Measurements from ENCODE around the gene TMED8. TPM values are rescaled to one million over a fixed set of nuclear protein-coding genes. Genes with fewer than 3 reads are reported as not detected.

Gene TMED8
- total RNA-seq, 2 donors from 2014 or later, result 20.5 to 27.6 TPM

DNA sequence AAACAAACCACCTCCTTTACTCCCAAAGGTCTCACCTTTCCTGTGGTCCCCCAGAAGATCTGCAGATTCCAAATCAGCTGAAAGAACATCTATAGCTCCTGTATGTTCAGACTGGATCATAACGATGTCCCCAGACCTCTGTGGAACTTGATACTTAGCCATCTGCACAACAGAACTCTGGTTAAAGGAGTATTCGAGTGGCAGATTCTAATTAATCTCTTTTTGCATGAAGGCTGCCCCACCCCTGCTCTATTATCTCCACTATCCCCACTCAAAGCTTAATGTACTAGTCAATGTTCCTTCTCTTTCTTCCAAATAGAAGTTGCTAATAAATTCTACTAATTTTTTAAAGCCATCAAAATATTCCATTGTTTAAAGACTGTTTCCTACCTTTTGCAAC lies 33.2 kb downstream of the TMED8 start:
- WGBS, 2 experiments (ENCODE audit: insufficient coverage in 1 of 2, insufficient read length in 1 of 2), result 92 to 100% methylated on average over 2 of the region's 2 CpGs
- Mint-ChIP-seq H3K36me3 (ENCODE audit: low read depth) (peaks cover 32% of the 10 kb centered on the region), H3K27me3 (ENCODE audit: insufficient read depth) (no peaks in the 10 kb centered on the region), H3K27ac (no peak overlapping the region), H3K4me3 (no peak overlapping the region), H3K4me1 (peaks cover 61% of the 10 kb centered on the region), H3K9me3 (no peaks in the 10 kb centered on the region)
- DNase-seq, result no peak
- TF ChIP-seq, protein P1, sequence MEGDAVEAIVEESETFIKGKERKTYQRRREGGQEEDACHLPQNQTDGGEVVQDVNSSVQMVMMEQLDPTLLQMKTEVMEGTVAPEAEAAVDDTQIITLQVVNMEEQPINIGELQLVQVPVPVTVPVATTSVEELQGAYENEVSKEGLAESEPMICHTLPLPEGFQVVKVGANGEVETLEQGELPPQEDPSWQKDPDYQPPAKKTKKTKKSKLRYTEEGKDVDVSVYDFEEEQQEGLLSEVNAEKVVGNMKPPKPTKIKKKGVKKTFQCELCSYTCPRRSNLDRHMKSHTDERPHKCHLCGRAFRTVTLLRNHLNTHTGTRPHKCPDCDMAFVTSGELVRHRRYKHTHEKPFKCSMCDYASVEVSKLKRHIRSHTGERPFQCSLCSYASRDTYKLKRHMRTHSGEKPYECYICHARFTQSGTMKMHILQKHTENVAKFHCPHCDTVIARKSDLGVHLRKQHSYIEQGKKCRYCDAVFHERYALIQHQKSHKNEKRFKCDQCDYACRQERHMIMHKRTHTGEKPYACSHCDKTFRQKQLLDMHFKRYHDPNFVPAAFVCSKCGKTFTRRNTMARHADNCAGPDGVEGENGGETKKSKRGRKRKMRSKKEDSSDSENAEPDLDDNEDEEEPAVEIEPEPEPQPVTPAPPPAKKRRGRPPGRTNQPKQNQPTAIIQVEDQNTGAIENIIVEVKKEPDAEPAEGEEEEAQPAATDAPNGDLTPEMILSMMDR (conservative IDR thresholded peaks at IDR 0.05), result no peak
- no peaks in the 10 kb centered on the region for H3K9me3 ChIP-seq (ENCODE audit: control insufficient read depth, low read length)
- peaks cover 34% of the 10 kb centered on the region for H3K36me3 ChIP-seq (ENCODE audit: control insufficient read depth, insufficient read depth, low read length)
- H3K9ac ChIP-seq (ENCODE audit: extremely low read depth, low read length, poor library complexity, severe bottlenecking), result no peak overlapping the region
- H3K4me1 ChIP-seq (ENCODE audit: control insufficient read depth, insufficient read depth, low read length), result peaks cover 43% of the 10 kb centered on the region
- H3K4me3 ChIP-seq (ENCODE audit: low read length), result no peak overlapping the region
- no peaks in the 10 kb centered on the region for H3K27me3 ChIP-seq (ENCODE audit: control insufficient read depth, insufficient read depth, low read length, poor library complexity, severe bottlenecking)
- no peak overlapping the region for H3K27ac ChIP-seq (ENCODE audit: low read depth, low read length)

DNA sequence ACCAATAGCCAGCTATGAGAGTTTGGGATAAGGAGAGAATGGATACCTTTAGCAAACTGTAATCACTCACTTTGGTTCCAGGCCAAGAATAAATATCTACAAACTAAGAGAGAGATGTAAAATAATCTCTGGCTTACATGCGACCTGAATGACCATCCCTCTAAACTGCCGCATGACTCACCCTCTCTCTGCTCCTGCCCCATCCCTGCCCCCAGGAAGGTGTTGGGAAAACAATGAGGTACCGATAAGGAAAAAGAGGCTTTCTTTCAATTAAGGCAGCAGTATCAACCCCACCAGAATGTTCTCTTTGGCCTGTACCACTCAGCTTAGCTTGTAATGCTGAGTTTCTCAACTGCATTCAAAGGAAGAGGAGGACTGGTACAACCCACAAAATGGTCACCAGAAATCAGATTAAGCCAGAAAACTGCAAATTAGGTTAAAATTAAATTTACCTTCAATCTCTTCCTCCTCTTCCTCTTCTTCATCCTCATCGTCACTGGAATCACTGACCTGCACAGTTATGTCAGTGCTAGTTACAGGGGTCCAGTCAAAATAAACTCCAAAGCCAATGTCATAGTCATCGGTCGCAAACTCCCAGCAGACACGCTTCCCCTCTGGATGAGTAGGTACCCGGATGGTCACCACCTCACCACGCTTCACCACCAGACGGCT lies 34.0 kb downstream of the TMED8 start:
- peak overlapping the region; percentile 19 for H3K4me3 ChIP-seq (ENCODE audit: low read length)
- peaks cover 39% of the 10 kb centered on the region for H3K36me3 ChIP-seq (ENCODE audit: control insufficient read depth, insufficient read depth, low read length)
- H3K27ac ChIP-seq (ENCODE audit: low read depth, low read length), result no peak overlapping the region
- 81 to 99% methylated on average over 9 to 10 of the region's 10 CpGs for WGBS, 2 experiments (ENCODE audit: insufficient coverage in 1 of 2, insufficient read length in 1 of 2)
- H3K4me1 Mint-ChIP-seq, result peaks cover 69% of the 10 kb centered on the region
- no peaks in the 10 kb centered on the region for H3K27me3 ChIP-seq (ENCODE audit: control insufficient read depth, insufficient read depth, low read length, poor library complexity, severe bottlenecking)
- peak; percentile 64 for DNase-seq
- peaks cover 48% of the 10 kb centered on the region for H3K4me1 ChIP-seq (ENCODE audit: control insufficient read depth, insufficient read depth, low read length)
- H3K9me3 Mint-ChIP-seq, result no peaks in the 10 kb centered on the region
- H3K27ac Mint-ChIP-seq, result peak overlapping the region; percentile 72
- H3K36me3 Mint-ChIP-seq (ENCODE audit: low read depth), result peaks cover 30% of the 10 kb centered on the region
- no peak overlapping the region for H3K4me3 Mint-ChIP-seq
- no peaks in the 10 kb centered on the region for H3K27me3 Mint-ChIP-seq (ENCODE audit: insufficient read depth)
- TF ChIP-seq, protein P1 (conservative IDR thresholded peaks at IDR 0.05), result no peak
- no peaks in the 10 kb centered on the region for H3K9me3 ChIP-seq (ENCODE audit: control insufficient read depth, low read length)
- H3K9ac ChIP-seq (ENCODE audit: extremely low read depth, low read length, poor library complexity, severe bottlenecking), result no peak overlapping the region

DNA sequence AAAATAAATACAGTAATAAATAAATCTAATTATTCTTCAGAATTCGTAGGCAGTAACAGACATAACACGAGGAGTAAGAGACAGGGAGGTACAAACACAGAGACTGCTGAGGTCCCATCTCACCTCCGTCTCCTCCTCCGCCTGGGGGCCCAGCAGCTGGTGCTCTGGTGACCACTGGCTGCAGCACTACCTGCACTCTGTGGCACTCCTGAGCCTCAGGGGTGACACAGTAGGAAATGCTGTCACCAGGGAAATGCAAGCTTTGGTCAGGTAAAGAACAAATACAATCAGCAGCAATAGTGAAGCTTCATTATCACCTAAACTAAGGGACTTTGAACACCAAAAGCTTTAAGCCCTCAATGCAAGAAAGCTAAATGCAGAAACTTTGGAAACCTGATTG lies 36.5 kb downstream of the TMED8 start:
- H3K9ac ChIP-seq (ENCODE audit: extremely low read depth, low read length, poor library complexity, severe bottlenecking), result no peak overlapping the region
- H3K4me1 ChIP-seq (ENCODE audit: control insufficient read depth, insufficient read depth, low read length), result peaks cover 54% of the 10 kb centered on the region
- 83 to 100% methylated on average over 2 to 4 of the region's 4 CpGs for WGBS, 2 experiments (ENCODE audit: insufficient coverage in 1 of 2, insufficient read length in 1 of 2)
- Mint-ChIP-seq H3K4me3 (peak overlapping the region; percentile 4), H3K4me1 (peaks cover 91% of the 10 kb centered on the region), H3K36me3 (ENCODE audit: low read depth) (peaks cover 23% of the 10 kb centered on the region), H3K27ac (no peak overlapping the region), H3K27me3 (ENCODE audit: insufficient read depth) (no peaks in the 10 kb centered on the region), H3K9me3 (no peaks in the 10 kb centered on the region)
- no peak overlapping the region for H3K27ac ChIP-seq (ENCODE audit: low read depth, low read length)
- H3K27me3 ChIP-seq (ENCODE audit: control insufficient read depth, insufficient read depth, low read length, poor library complexity, severe bottlenecking), result no peaks in the 10 kb centered on the region
- TF ChIP-seq, protein P1 (conservative IDR thresholded peaks at IDR 0.05), result no peak
- peak; percentile 64 for DNase-seq
- H3K4me3 ChIP-seq (ENCODE audit: low read length), result peak overlapping the region; percentile 44
- H3K9me3 ChIP-seq (ENCODE audit: control insufficient read depth, low read length), result no peaks in the 10 kb centered on the region
- peaks cover 40% of the 10 kb centered on the region for H3K36me3 ChIP-seq (ENCODE audit: control insufficient read depth, insufficient read depth, low read length)
